H1 (cell line): Measurements from ENCODE around the gene NUP205. TPM values are rescaled to one million over a fixed set of nuclear protein-coding genes. Genes with fewer than 3 reads are reported as not detected.

ENCODE experiments used
- BACH1 ChIP-seq: IDR thresholded peaks from 2 replicates; pipeline ENCODE4 v1.6.1; 2012; ENCODE audit warnings: low read length, improper control_type of control experiment
- CBX8 ChIP-seq: fragments of 300-800, 300-1000 bp; sonication (generic); IDR thresholded peaks from 2 replicates; pipeline ENCODE4 v1.7.1; 2016; ENCODE audit warnings: low read depth, low read length, borderline replicate concordance
- NRF1 ChIP-seq: IDR thresholded peaks from 2 replicates; pipeline ENCODE4 v1.6.1; 2011; ENCODE audit warnings: mild to moderate bottlenecking, low read depth, low read length, improper control_type of control experiment
- SRF ChIP-seq: IDR thresholded peaks from 2 replicates; pipeline ENCODE4 v1.6.1; 2011; ENCODE audit warnings: mild to moderate bottlenecking, low read depth, low read length, moderate library complexity
- polyA plus RNA-seq, 7 experiments: library from polyadenylated mRNA; depleted of rRNA in 3 of 7; stranded (reverse) in 5 of 7; unstranded in 2 of 7; fragments of >200 nt in 5 of 7; fragments of 200-250 nt in 2 of 7; gene quantifications; 1 replicate in 5 of 7; 2 replicates in 1 of 7; 4 replicates in 1 of 7; pipeline versions ENCODE4 v1.2.1 to v1.2.3, GENCODE V29; 2011 to 2013; ENCODE audit warnings: missing spikeins in 2 of 7, mixed read lengths in 2 of 7
- total RNA-seq: library from RNA; stranded (reverse); fragmentation: NEBNext Ultra II Directional; extraction: Animal tissue kit (Norgen Biotek cat#: 25700); gene quantifications from 2 replicates; pipeline ENCODE4 v1.2.1, GENCODE V29; 2021
- TF ChIP-seq, protein P1 (sequence below): IDR thresholded peaks from 2 replicates; pipeline ENCODE4 v1.6.1; 2011; ENCODE audit warnings: low read length, improper control_type of control experiment
- TF ChIP-seq, protein P2 (sequence below): IDR thresholded peaks from 2 replicates; pipeline ENCODE4 v1.6.1; 2012; ENCODE audit warnings: inconsistent platforms

Gene NUP205
- total and polyA plus RNA-seq, 2 of the 8 experiments (the other 6 are each of a cell fraction or from before 2014, with no cell fraction given): 148 to 216 TPM

DNA sequence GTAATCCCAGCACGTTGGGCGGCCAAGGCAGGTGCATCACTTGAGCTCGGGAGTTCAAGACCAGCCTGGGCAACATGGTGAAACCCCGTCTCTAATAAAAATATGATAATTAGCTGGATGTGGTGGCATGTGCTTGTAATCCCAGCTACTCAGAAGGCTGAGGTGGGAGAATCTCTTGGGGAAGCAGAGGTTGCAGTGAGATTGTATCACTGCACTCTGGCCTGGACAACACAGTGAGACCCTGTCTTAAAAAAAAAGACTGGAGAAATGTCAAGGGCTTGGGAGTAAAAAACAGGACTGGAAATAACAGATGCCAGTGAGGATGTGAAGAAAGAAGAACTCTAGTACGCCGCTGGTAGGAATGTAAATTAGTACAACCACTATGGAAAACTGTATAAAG is 16.7 kb upstream of the NUP205 start (continued):
- TF ChIP-seq NRF1 (no peak), BACH1 (no peak), CBX8 (no peak), SRF (no peak)
- TF ChIP-seq, protein P1, sequence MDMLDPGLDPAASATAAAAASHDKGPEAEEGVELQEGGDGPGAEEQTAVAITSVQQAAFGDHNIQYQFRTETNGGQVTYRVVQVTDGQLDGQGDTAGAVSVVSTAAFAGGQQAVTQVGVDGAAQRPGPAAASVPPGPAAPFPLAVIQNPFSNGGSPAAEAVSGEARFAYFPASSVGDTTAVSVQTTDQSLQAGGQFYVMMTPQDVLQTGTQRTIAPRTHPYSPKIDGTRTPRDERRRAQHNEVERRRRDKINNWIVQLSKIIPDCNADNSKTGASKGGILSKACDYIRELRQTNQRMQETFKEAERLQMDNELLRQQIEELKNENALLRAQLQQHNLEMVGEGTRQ: no peak
- TF ChIP-seq, protein P2, sequence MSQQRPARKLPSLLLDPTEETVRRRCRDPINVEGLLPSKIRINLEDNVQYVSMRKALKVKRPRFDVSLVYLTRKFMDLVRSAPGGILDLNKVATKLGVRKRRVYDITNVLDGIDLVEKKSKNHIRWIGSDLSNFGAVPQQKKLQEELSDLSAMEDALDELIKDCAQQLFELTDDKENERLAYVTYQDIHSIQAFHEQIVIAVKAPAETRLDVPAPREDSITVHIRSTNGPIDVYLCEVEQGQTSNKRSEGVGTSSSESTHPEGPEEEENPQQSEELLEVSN: no peak
